MM.1S (cell line): ENCODE results near the gene ISOC1.

Experiments used
- DNase-seq: peaks from one replicate; pipeline ENCODE4 v3.0.0-alpha.2; 2015
- H2AFZ ChIP-seq: fragments of 300-600 bp; sonication (generic); 2 replicates; pipeline ENCODE4 v1.6.0; 2016; ENCODE audit warnings: antibody characterized with exemption, low read length
- H3F3A ChIP-seq: fragments of 300-600 bp; sonication (generic); 2 replicates; pipeline ENCODE4 v1.6.1; 2016; ENCODE audit warnings: mild to moderate bottlenecking, antibody characterized with exemption, low read length, moderate library complexity, mixed read lengths; ENCODE audit not compliant: insufficient read depth
- H3K27ac ChIP-seq: fragments of 300-600 bp; sonication (generic); 2 replicates; pipeline ENCODE4 v1.5.1; 2016; ENCODE audit warnings: mild to moderate bottlenecking, low read length
- H3K27me3 ChIP-seq: fragments of 300-600 bp; sonication (generic); replicated peaks from 2 replicates; pipeline ENCODE4 v1.6.0; 2016; ENCODE audit warnings: low read length; ENCODE audit not compliant: insufficient read depth
- H3K36me3 ChIP-seq: fragments of 300-600 bp; sonication (generic); replicated peaks from 2 replicates; pipeline ENCODE4 v1.6.1; 2016; ENCODE audit warnings: mild to moderate bottlenecking, low read length, mixed read lengths; ENCODE audit not compliant: insufficient read depth
- H3K4me1 ChIP-seq: fragments of 300-600 bp; sonication (generic); 2 replicates; pipeline ENCODE4 v1.6.1; 2016; ENCODE audit warnings: low read length, mixed read lengths
- H3K4me2 ChIP-seq: fragments of 300-600 bp; sonication (generic); 2 replicates; pipeline ENCODE4 v1.6.0; 2016; ENCODE audit warnings: low read depth, low read length
- H3K4me3 ChIP-seq: fragments of 300-600 bp; sonication (generic); 2 replicates; pipeline ENCODE4 v1.5.1; 2016; ENCODE audit warnings: low read length, mixed read lengths
- H3K79me2 ChIP-seq: fragments of 300-600 bp; sonication (generic); 2 replicates; pipeline ENCODE4 v1.6.1; 2016; ENCODE audit warnings: mixed run types, low read length, mixed read lengths
- H3K9ac ChIP-seq: fragments of 300-600 bp; sonication (generic); 2 replicates; pipeline ENCODE4 v1.6.1; 2016; ENCODE audit warnings: low read length, mixed read lengths
- H3K9me2 ChIP-seq: fragments of 300-600 bp; sonication (generic); replicated peaks from 2 replicates; pipeline ENCODE4 v1.6.1; 2016; ENCODE audit warnings: mild to moderate bottlenecking, low read length, mixed read lengths; ENCODE audit not compliant: insufficient read depth
- H3K9me3 ChIP-seq: fragments of 300-600 bp; sonication (generic); replicated peaks from 2 replicates; pipeline ENCODE4 v1.6.1; 2016; ENCODE audit warnings: mild to moderate bottlenecking, low read length, mixed read lengths; ENCODE audit not compliant: insufficient read depth
- H4K20me1 ChIP-seq: fragments of 300-600 bp; sonication (generic); 2 replicates; pipeline ENCODE4 v1.6.1; 2016; ENCODE audit warnings: mild to moderate bottlenecking, low read length, moderate library complexity, mixed read lengths; ENCODE audit not compliant: insufficient read depth
- CTCF ChIP-seq: fragments of 300-600 bp; sonication (generic); IDR thresholded peaks from 2 replicates; pipeline ENCODE4 v1.5.1; 2016; ENCODE audit warnings: antibody characterized with exemption, low read length, mixed read lengths
- EZH2 ChIP-seq: fragments of 300-600 bp; sonication (generic); optimal IDR thresholded peaks from 2 replicates; pipeline ENCODE3; 2017; ENCODE audit warnings: low read depth, mild to moderate bottlenecking, antibody characterized with exemption, low read length, mixed read lengths
- EZH2phosphoT487 ChIP-seq: fragments of 300-600 bp; sonication (generic); IDR thresholded peaks from 2 replicates; pipeline ENCODE4 v1.6.1; 2018; ENCODE audit warnings: antibody characterized with exemption, low read length

The ISOC1 gene

GRCh38 chr5:129115680-129116079 is 21.1 kb downstream of the ISOC1 start:
- DNase-seq, result no peak
- TF ChIP-seq CTCF (no peak), EZH2phosphoT487 (no peak), EZH2 (no peak)
- H3K4me3 ChIP-seq, result no peak overlapping the region
- H3K9me2 ChIP-seq, result no peaks in the 10 kb centered on the region
- no peaks in the 10 kb centered on the region for H3K27me3 ChIP-seq
- H3F3A ChIP-seq, result no peaks in the 10 kb centered on the region
- H3K79me2 ChIP-seq, result no peaks in the 10 kb centered on the region
- H3K36me3 ChIP-seq, result no peaks in the 10 kb centered on the region
- no peaks in the 10 kb centered on the region for H3K4me1 ChIP-seq
- no peaks in the 10 kb centered on the region for H3K9me3 ChIP-seq
- no peak overlapping the region for H3K9ac ChIP-seq
- no peak overlapping the region for H3K4me2 ChIP-seq
- H2AFZ ChIP-seq, result no peak overlapping the region
- H3K27ac ChIP-seq, result no peak overlapping the region
- H4K20me1 ChIP-seq, result no peaks in the 10 kb centered on the region

- TF ChIP-seq EZH2phosphoT487 (no peak), CTCF (no peak), EZH2 (no peak)
- no peaks in the 10 kb centered on the region for H3K27me3 ChIP-seq
- H3F3A ChIP-seq, result no peaks in the 10 kb centered on the region
- H3K9ac ChIP-seq, result no peak overlapping the region
- no peak overlapping the region for H3K4me2 ChIP-seq
- H3K27ac ChIP-seq, result no peak overlapping the region
- H3K4me1 ChIP-seq, result no peaks in the 10 kb centered on the region
- H3K36me3 ChIP-seq, result no peaks in the 10 kb centered on the region
- H4K20me1 ChIP-seq, result no peaks in the 10 kb centered on the region
- no peak overlapping the region for H3K4me3 ChIP-seq
- no peaks in the 10 kb centered on the region for H3K9me3 ChIP-seq
- no peak for DNase-seq
- no peaks in the 10 kb centered on the region for H3K9me2 ChIP-seq
- no peak overlapping the region for H2AFZ ChIP-seq
- H3K79me2 ChIP-seq, result no peaks in the 10 kb centered on the region
Observed at GRCh38 chr5:129116797-129117196, 22.2 kb downstream of the ISOC1 start.

GRCh38 chr5:129118405-129118804 is 23.9 kb downstream of the ISOC1 start:
- Histone ChIP-seq H3K79me2 (no peaks in the 10 kb centered on the region), H3K36me3 (no peaks in the 10 kb centered on the region), H3K4me1 (no peaks in the 10 kb centered on the region), H3K27me3 (no peaks in the 10 kb centered on the region), H3K4me2 (no peak overlapping the region), H2AFZ (no peak overlapping the region), H3K9ac (no peak overlapping the region), H3K27ac (no peak overlapping the region), H3K9me3 (no peaks in the 10 kb centered on the region), H3K4me3 (no peak overlapping the region), H3K9me2 (no peaks in the 10 kb centered on the region), H4K20me1 (no peaks in the 10 kb centered on the region), H3F3A (no peaks in the 10 kb centered on the region)
- TF ChIP-seq EZH2phosphoT487 (no peak), CTCF (no peak), EZH2 (no peak)
- no peak for DNase-seq
